ENCODE measurements around the gene GOLGA8O. TPM values are rescaled to one million over a fixed set of nuclear protein-coding genes. Genes with fewer than 3 reads are reported as not detected.

Gene GOLGA8O, protein sequence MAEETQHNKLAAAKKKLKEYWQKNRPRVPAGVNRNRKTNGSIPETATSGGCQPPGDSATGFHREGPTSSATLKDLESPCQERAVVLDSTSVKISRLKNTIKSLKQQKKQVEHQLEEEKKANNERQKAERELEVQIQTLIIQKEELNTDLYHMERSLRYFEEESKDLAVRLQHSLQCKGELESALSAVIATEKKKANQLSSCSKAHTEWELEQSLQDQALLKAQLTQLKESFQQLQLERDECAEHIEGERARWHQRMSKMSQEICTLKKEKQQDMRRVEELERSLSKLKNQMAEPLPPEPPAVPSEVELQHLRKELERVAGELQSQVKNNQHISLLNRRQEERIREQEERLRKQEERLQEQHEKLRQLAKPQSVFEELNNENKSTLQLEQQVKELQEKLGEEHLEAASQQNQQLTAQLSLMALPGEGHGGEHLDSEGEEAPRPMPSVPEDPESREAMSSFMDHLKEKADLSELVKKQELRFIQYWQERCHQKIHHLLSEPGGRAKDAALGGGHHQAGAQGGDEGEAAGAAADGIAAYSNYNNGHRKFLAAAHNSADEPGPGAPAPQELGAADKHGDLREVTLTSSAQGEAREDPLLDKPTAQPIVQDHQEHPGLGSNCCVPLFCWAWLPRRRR
- 0.21 to 0.50 TPM (median 0.29 TPM) in 5 replicates for total RNA-seq (2022; extraction: Qiagen RNA extraction; ENCODE audit: low read depth)

DNA sequence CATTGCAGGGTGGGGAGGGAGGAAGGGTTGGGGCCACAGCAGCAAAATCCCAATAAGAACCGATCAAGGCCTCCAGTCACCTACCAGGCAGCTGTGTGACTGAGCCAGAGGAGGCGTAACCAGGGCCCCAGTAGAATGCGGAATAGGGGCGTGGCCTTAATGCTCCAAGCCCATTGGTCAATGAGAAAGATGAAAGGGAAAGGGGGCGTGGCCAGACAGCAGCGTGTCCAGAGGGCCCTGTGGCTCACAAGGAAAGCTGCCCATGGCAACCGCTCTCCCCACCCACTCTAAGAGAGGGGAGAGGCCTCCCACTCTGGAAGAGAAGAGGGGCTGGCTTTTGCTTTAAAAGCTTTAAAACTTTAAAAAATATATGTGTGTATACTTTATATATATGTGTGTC, at the start of gene GOLGA8O:
TSS of gene GOLGA8O (minus strand) at position 101 of the 400 bp plus-strand sequence. CDS start at position 3, 98 bp downstream.

DNA sequence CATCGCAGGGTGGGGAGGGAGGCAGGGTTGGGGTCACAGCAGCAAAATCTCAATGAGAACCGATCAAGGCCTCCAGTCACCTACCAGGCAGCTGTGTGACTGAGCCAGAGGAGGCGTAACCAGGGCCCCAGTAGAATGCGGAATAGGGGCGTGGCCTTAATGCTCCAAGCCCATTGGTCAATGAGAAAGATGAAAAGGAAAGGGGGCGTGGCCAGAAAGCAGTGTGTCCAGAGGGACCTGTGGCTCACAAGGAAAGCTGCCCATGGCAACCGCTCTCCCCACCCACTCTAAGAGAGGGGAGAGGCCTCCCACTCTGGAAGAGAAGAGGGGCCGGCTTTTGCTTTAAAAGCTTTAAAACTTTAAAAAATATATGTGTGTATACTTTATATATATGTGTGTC, 52.2 kb downstream of the GOLGA8O start, which contains the start of gene GOLGA8K:
TSS of gene GOLGA8K (minus strand) at position 101 of the 400 bp plus-strand sequence. CDS start at position 3, 98 bp downstream.

Other genes with a start within 250 kb of the GOLGA8O start
- 0.29 to 0.96 TPM (median 0.73 TPM) in 5 replicates for gene GOLGA8K, start 52.3 kb downstream of the GOLGA8O start, total RNA-seq (2022; extraction: Qiagen RNA extraction; ENCODE audit: low read depth)
- gene GOLGA8N, start 137.8 kb upstream of the GOLGA8O start, total RNA-seq (2022; extraction: Qiagen RNA extraction; ENCODE audit: low read depth) = 0.96 to 1.4 TPM (median 1.2 TPM) in 5 replicates
- 51.9 to 115 TPM (median 77.3 TPM) in 5 replicates for gene ARHGAP11A, start 159.9 kb upstream of the GOLGA8O start, total RNA-seq (2022; extraction: Qiagen RNA extraction; ENCODE audit: low read depth)
- 2.1 to 2.6 TPM (median 2.3 TPM) in 5 replicates for gene SCG5, start 186.1 kb upstream of the GOLGA8O start, total RNA-seq (2022; extraction: Qiagen RNA extraction; ENCODE audit: low read depth)

All from A549 treated with CpdA at 1 μM for 4 hours (cell line).